ENCODE results near the gene ACTN1.
A peak's percentile ranks its signal among the peaks of the same experiment; 100 is the strongest.

ACTN1 gene

GRCh38 chr14:68940614-68941185 is 38.4 kb downstream of the ACTN1 start:
- no peak for TF ChIP-seq ZFX (IDR thresholded peaks at IDR 0.05; ENCODE audit: borderline replicate concordance)
- TF ChIP-seq, protein P1, sequence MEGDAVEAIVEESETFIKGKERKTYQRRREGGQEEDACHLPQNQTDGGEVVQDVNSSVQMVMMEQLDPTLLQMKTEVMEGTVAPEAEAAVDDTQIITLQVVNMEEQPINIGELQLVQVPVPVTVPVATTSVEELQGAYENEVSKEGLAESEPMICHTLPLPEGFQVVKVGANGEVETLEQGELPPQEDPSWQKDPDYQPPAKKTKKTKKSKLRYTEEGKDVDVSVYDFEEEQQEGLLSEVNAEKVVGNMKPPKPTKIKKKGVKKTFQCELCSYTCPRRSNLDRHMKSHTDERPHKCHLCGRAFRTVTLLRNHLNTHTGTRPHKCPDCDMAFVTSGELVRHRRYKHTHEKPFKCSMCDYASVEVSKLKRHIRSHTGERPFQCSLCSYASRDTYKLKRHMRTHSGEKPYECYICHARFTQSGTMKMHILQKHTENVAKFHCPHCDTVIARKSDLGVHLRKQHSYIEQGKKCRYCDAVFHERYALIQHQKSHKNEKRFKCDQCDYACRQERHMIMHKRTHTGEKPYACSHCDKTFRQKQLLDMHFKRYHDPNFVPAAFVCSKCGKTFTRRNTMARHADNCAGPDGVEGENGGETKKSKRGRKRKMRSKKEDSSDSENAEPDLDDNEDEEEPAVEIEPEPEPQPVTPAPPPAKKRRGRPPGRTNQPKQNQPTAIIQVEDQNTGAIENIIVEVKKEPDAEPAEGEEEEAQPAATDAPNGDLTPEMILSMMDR (IDR thresholded peaks at IDR 0.05): no peak
- H3K27ac ChIP-seq: peak overlapping the region; percentile 99

- TF ChIP-seq, protein P1 (IDR thresholded peaks at IDR 0.05): no peak
- TF ChIP-seq ZFX (IDR thresholded peaks at IDR 0.05; ENCODE audit: borderline replicate concordance): no peak
- H3K27ac ChIP-seq: peak overlapping the region; percentile 99
These were observed 39.0 kb downstream of the ACTN1 start for GRCh38 chr14:68939893-68940613.

DNA sequence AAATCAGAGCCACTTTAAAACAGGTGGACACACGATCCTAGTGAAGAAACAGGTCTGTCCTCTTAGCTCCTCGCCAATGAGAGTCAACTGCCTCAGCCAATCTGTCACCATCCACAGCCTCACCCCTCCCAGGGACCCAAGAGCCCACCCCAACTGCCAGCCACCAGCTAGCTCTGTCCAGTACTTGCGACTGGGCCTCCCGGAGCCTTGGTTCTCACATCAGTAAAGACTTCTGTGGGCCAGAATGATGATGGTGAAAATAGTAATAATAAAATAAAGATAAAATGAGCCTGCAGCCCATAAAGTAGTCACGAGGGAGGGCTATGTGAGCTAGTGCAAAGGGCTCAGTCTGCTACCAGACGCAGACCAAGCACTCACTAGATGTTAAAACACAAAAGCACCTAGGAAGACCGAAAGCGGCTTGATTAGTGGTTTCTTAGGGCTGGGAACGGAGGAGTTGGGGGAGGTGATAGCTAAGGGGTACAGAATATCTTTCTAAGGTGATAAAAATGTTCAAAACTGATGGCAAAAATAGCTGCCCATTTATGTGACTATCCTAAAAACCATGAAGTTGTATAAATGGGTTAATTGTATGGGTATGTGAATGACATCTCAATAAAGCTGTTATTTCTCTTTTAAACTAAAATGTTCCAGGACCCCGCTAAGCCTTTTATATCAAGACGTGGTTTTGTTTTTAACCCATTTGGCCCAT is 39.8 kb downstream of the ACTN1 start:
- TF ChIP-seq, protein P1 (IDR thresholded peaks at IDR 0.05): no peak

GRCh38 chr14:68938271-68939150 is 40.6 kb downstream of the ACTN1 start:
- H3K27ac ChIP-seq: peak overlapping the region; percentile 99
- TF ChIP-seq, protein P1 (IDR thresholded peaks at IDR 0.05): no peak
- no peak for TF ChIP-seq ZFX (IDR thresholded peaks at IDR 0.05; ENCODE audit: borderline replicate concordance)

More for the DNA sequence above, 39.8 kb downstream of the ACTN1 start:
- H3K27ac ChIP-seq: peak overlapping the region; percentile 99

DNA sequence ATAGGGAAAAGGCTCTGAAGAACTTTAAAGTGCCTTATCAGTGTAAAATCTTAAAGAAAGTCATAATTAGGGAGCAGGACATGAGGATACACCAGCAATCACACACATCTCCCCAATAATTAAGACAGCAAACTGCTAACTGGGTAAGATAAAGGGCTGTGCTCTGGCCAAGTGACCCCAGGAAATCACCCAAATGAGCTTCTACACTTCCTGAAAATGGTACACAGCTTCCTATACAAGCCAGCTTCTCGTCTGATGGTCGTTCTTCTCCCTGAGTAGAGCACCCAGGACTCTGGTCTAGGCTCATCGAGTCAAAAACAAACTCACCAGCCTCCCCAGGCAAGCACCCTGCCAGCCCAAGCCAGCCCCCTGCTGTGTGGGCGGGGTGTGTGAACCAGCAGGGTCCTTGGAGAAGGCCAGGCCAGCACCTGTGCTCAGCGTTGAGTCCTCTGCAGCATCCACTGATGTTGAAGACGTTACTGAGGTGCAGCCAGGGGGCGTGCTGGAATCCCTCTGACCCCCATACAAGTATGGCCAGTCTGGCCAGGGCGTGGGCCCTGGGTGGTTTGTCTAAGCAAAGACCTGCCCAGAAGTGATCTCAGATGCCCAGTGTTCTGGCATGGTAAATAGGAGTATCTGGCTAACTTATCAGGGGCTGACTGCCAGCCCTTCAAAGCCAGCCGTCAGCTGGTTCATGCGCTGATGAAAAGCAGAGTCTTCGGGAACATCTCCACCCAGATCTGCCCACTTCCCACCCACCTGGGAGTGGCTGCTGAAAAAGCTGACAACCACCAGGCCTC is 41.4 kb downstream of the ACTN1 start:
- H3K27ac ChIP-seq: peak overlapping the region; percentile 99
- TF ChIP-seq, protein P1 (IDR thresholded peaks at IDR 0.05): peak; percentile 65
- no peak for TF ChIP-seq ZFX (IDR thresholded peaks at IDR 0.05; ENCODE audit: borderline replicate concordance)

DNA sequence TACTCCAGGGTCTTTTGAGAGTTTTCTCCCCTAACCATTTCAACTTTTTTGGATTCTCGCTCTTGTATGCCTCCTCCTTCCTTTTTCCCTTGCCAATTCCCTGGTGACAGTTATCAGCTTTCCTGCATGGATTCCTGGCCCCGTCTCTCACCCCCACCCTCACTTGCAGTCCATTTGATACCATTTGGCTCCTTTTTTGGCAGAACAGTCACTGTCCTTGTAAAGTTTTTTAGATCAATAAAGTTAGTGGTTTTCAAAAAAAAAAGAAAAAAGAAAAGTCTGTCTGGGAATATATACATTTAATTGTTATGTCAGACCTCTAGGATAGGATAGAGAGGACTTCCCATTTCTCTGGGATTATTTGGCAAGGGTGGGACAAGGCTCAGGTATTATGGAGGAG is 42.1 kb downstream of the ACTN1 start:
- TF ChIP-seq, protein P1 (IDR thresholded peaks at IDR 0.05): no peak
- TF ChIP-seq ZFX (IDR thresholded peaks at IDR 0.05; ENCODE audit: borderline replicate concordance): no peak
- H3K27ac ChIP-seq: peak overlapping the region; percentile 99

All from 22Rv1 (cell line).